Measurements from ENCODE around the gene CHST11. TPM values are rescaled to one million over a fixed set of nuclear protein-coding genes. Genes with fewer than 3 reads are reported as not detected.

Gene CHST11
- total RNA-seq, 1 donor from 2014 or later = 15.5 TPM

DNA sequence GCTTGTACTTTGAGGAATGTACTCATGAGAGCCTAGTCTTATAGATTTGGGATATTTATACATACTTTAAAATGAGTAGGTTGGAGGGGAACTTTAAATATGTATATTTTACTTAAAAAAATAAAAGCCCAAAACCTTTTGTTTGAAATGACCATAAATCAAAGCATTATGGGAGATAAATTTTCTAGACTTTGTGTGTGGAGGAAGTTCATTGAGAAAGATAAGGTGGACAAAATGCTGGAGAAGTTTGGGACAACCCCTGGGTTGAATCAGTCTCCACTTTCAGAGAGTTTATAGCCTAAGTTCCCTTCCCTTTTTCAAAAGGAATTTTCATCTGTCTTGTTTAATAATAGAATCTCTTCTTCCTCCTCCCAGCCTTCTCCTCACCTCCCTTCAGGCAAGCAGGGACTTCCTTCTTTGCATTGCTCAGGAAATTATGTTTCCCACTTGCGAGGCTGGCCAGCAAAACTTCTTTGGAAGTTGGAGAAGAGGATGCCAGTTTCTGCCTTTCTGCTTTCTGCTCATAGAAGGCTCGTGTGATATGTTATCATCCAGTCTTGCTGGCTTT, 54.2 kb downstream of the CHST11 start:
- no peak overlapping the region for H3K4me3 Mint-ChIP-seq
- TF ChIP-seq, protein P1, sequence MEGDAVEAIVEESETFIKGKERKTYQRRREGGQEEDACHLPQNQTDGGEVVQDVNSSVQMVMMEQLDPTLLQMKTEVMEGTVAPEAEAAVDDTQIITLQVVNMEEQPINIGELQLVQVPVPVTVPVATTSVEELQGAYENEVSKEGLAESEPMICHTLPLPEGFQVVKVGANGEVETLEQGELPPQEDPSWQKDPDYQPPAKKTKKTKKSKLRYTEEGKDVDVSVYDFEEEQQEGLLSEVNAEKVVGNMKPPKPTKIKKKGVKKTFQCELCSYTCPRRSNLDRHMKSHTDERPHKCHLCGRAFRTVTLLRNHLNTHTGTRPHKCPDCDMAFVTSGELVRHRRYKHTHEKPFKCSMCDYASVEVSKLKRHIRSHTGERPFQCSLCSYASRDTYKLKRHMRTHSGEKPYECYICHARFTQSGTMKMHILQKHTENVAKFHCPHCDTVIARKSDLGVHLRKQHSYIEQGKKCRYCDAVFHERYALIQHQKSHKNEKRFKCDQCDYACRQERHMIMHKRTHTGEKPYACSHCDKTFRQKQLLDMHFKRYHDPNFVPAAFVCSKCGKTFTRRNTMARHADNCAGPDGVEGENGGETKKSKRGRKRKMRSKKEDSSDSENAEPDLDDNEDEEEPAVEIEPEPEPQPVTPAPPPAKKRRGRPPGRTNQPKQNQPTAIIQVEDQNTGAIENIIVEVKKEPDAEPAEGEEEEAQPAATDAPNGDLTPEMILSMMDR (conservative IDR thresholded peaks at IDR 0.05) = no peak
- DNase-seq (ENCODE audit: extremely low spot score, unreplicated experiment) = no peak
- no peaks in the 10 kb centered on the region for H3K27me3 Mint-ChIP-seq
- H3K36me3 Mint-ChIP-seq = peaks cover 10% of the 10 kb centered on the region
- peaks cover 12% of the 10 kb centered on the region for H3K9me3 Mint-ChIP-seq
- H3K4me1 Mint-ChIP-seq (ENCODE audit: unreplicated experiment) = peaks cover 43% of the 10 kb centered on the region
- no peak overlapping the region for H3K27ac Mint-ChIP-seq

DNA sequence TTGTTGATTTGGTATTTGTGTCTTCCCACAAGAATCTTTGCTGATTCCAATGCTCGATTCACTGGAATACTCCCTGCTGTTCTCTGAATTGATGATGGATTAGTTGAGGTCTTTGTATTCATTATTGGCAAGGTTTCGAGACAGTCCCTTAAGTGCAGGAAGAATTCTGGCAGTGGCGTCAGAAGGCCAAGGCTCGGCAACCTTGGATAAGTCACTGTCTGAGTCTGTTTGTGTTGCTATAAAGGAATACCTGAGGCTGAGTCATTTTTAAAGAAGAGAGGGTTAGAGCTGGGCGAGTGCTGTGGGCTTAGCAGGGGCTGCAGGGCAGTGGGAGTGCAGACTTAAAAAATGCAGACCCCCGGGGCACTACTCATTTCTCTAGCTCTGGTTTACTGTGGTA, 56.9 kb downstream of the CHST11 start:
- Mint-ChIP-seq H3K27me3 (no peaks in the 10 kb centered on the region), H3K27ac (peak overlapping the region; percentile 38), H3K9me3 (peaks cover 11% of the 10 kb centered on the region), H3K36me3 (peaks cover 8% of the 10 kb centered on the region), H3K4me1 (ENCODE audit: unreplicated experiment) (peaks cover 42% of the 10 kb centered on the region), H3K4me3 (peak overlapping the region; percentile 8)
- TF ChIP-seq, protein P1 (conservative IDR thresholded peaks at IDR 0.05) = no peak
- DNase-seq (ENCODE audit: extremely low spot score, unreplicated experiment) = no peak

DNA sequence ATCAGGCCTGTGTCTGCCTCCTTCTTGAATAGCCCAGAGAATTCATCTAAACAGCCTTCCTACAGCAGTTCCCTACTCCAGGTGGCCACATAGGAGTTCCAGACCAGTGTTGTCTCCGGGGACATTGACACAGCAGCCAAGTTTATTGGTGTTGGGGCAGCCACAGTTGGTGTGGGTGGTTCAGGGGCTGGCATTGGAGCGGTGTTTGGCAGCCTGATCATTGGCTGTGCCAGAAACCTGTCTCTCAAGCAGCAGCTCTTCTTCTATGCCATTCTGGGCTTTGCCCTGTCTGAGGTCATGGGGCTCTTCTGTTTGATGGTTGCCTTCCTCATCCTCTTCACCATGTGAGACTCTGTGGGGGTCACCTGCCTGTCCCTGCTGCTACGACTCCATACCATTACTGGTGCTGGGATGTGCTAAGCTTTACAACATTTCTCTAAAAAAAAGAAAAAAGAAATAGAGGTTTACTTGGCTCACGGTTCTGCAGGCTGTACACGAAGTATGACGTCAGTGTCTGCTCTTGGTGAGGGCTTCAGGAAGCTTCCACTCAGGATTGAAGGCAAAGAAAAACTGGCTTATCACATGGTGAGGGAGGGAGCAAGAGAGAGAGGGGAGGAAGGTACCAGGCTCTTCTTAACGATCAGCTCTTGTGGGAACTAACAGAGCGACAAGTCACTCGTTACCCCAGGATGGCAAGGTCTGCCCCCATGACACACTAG, 57.5 kb downstream of the CHST11 start:
- no peak overlapping the region for H3K27ac Mint-ChIP-seq
- H3K27me3 Mint-ChIP-seq = no peaks in the 10 kb centered on the region
- H3K36me3 Mint-ChIP-seq = peaks cover 4% of the 10 kb centered on the region
- no peak for DNase-seq (ENCODE audit: extremely low spot score, unreplicated experiment)
- peaks cover 45% of the 10 kb centered on the region for H3K4me1 Mint-ChIP-seq (ENCODE audit: unreplicated experiment)
- no peak overlapping the region for H3K4me3 Mint-ChIP-seq
- TF ChIP-seq, protein P1 (conservative IDR thresholded peaks at IDR 0.05) = no peak
- peaks cover 6% of the 10 kb centered on the region for H3K9me3 Mint-ChIP-seq

DNA sequence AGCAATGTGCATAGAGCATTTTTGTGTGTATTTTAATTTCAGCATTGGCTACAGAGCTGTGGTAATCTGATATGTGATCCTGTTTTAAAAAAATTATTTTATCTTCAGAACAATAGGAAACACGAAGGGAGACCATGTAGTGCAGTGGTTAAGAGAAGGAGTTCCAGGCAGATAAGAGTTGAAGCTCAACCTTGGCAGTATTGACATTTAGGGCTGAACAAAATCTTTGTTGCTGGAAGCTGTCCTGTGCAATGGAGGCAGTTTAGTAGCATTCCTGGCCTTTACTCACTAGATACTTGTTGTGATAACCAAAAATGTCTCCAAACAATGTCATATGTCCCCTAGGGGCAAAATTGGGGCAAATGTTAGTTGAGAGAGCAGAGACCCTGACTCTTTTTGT, 59.2 kb downstream of the CHST11 start:
- peak overlapping the region; percentile 54 for H3K27ac Mint-ChIP-seq

DNA sequence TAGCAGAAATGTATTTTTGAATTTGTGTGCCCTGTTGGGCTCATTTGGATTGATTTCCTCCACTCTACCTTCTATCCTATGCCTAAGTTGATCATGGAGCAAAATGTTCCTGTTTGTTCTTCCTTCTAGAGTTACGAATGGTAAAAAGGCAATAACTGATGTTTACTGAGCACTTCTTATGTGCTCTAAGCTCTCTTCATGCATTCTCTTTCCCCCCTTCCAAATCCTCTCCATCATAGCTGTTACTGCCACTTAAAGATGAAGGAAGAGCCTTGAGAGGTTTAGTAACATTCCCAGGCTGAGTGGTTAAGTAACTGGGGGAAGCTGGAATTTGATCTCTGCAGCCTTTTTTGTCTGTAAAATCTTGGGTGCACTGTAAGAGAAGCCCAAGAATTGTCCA, 60.1 kb downstream of the CHST11 start:
- TF ChIP-seq, protein P1 (conservative IDR thresholded peaks at IDR 0.05) = no peak
- Mint-ChIP-seq H3K27me3 (no peaks in the 10 kb centered on the region), H3K4me3 (no peak overlapping the region), H3K4me1 (ENCODE audit: unreplicated experiment) (peaks cover 41% of the 10 kb centered on the region), H3K36me3 (peaks cover 4% of the 10 kb centered on the region), H3K9me3 (peaks cover 6% of the 10 kb centered on the region), H3K27ac (peak overlapping the region; percentile 9)
- no peak for DNase-seq (ENCODE audit: extremely low spot score, unreplicated experiment)

More for the DNA sequence above, 59.2 kb downstream of the CHST11 start:
- TF ChIP-seq, protein P1 (conservative IDR thresholded peaks at IDR 0.05) = no peak
- peaks cover 4% of the 10 kb centered on the region for H3K36me3 Mint-ChIP-seq
- H3K4me1 Mint-ChIP-seq (ENCODE audit: unreplicated experiment) = peaks cover 48% of the 10 kb centered on the region
- H3K4me3 Mint-ChIP-seq = no peak overlapping the region
- H3K27me3 Mint-ChIP-seq = no peaks in the 10 kb centered on the region
- H3K9me3 Mint-ChIP-seq = peaks cover 6% of the 10 kb centered on the region
- no peak for DNase-seq (ENCODE audit: extremely low spot score, unreplicated experiment)
